ENCODE data around the gene PDIA3.
"Not testable (repeated sequence)": the region's sequence is repeated elsewhere in the genome, so short reads cannot be mapped to it uniquely, and the experiment has no call there.

The PDIA3 gene

DNA sequence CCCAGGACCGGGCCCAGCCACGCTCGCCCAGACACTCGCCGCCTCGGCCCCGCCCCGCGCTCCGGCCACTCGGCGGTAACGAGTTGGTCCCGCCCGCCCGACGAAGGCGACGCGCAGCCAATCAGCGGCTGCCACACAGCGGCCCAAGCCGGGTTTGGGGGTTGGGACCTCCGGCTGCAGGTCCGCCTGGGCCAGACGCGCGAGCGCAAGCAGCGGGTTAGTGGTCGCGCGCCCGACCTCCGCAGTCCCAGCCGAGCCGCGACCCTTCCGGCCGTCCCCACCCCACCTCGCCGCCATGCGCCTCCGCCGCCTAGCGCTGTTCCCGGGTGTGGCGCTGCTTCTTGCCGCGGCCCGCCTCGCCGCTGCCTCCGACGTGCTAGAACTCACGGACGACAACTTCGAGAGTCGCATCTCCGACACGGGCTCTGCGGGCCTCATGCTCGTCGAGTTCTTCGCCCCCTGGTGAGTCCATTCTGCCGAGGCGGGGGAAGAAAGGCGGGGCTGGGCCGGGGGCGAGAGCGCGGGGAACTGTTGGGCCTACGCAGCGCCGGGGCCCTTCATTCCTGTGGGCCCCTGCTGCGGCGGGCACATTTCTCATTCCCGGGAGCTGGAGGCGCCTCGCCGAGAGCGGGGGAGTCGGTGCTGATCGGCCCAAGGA is at the start of gene PDIA3:
Gene PDIA3 (plus strand): TSS at position 194 of the 658 bp plus-strand sequence. CDS start 102 bp downstream, at position 296.
- peak; percentile 86 for DNase-seq

- DNase-seq: no peak
Measured at GRCh38 chr15:43702174-43702573, 44.1 kb upstream of the PDIA3 start.

DNA sequence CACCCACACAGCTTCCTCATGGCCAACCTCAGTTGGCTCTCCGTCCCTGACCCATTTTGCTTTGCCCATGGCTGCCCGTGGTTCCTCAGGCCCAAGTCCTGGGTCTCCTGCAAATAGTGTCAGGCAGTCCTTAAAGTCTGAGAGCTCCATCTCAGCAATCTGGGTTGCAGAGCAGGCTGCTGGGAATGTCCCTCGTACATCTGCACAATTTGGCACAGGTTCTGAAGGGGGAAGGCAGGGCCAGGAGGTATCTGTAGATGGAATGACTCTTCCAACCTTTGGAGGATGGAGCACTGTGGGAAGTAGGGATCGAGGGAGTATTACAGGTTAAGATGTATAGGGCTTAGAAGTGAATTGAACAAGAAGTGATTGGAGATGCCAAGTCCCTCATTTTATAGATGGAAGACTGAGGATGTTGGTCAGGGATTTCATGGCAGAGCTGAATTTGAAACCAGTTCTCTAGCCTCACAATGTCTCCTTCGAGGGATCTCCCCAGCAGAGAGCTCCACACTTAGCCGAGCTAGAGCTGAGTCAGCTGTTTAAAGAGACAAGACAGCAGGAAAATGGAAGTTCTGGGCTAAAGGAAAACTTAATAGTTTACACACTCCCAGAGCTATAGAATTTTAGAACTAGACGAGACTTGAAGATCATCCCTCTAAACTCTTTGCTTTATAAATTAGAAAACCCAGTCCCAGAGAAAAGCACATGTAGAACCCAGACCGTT is 43.4 kb upstream of the PDIA3 start:
- no peak for DNase-seq

- DNase-seq: not testable (repeated sequence)
Measured at GRCh38 chr15:43710431-43711131, 35.7 kb upstream of the PDIA3 start.

DNA sequence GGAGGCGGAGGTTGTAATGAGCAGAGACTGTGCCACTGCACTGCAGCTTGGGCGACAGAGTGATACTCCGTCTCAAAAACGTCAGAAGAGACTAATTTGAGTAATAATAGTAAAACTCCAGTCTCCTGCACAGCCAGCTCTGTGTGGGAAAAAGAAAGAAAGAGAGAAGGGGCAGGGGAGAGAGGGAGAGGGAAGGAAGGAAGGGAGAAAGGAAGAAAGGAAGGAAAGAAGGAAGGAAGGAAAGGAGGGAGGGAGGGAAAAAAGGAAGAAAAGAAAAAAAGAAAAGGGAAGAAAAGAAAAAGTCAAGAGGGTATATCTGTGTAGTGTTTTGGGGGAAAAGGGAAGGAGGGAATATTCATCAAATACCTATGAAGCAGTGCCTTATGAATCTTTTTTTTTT is 23.1 kb upstream of the PDIA3 start:
- DNase-seq: no peak

GRCh38 chr15:43726306-43726705 is 19.9 kb upstream of the PDIA3 start:
- DNase-seq: not testable (repeated sequence)

DNA sequence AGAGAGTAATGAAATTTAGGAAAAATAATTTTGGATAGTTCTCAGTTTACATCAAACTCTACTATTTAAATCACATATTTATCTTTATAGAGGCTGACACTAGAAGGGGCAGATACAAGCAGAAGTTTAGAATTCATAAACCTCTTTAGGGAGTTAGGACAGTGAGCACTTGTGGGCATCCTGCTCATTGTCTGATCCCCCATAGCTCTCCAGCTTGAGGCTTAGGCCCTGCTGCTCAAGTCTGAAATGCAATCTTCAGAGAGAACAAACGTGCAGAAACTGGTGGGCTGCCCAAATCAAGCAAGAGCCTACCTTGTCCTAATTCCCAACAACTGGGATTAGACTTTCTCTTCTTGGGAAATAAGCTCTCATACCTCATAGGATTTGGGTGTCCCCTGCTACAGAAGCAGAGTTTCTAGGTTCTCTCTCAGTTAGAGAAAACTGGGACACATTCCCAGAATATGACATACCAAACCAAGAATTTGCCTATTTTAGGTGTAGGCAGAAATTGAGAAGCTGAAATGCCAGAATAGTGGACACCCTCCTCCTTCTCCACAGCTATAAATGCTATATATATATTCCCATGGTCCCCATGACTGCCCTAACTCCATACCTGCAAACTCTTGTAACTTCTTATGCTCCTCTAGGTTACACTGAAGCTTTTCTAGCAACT is 18.0 kb upstream of the PDIA3 start:
- DNase-seq: not testable (repeated sequence)

DNA sequence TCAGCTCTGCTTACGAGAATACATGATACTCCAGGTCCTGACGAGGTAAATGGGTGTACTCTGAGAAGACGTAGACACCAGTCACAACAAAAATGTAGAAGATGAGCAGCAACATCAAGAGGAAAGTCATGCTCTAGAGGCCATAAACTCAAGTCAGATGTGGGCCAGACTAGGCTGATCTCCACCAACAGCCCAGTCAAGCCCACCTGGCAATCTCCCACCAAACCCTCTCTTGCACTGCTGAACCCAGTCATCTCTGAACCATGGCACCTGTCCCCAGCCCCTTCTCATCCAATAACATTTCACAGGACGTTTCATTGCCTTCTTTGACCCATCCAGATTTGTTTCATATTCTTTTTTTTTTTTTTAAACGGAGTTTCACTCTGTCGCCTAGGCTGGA is 10.8 kb upstream of the PDIA3 start:
- no peak for DNase-seq

GRCh38 chr15:43746903-43747309 is 668 bp downstream of the PDIA3 start:
- DNase-seq: peak; percentile 32

DNA sequence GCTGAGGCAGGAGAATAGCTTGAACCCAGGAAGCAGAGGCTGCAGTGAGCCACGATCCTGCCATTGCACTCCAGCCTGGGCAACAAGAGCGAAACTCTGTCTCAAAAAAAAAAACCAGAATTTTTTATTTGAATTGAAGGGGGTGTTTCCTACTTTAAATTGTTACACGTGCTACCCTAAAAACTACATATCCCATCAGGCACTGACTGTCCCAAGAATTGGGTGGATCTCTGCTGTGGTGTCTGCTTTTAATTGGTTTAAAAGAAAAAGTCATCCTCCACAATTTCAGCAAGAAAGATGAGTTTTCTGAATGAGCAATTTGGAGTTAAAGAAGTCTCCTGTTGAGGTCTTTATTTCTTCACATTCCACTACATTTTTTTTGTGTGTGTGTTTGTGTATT is 2.1 kb downstream of the PDIA3 start:
- DNase-seq: no peak

DNA sequence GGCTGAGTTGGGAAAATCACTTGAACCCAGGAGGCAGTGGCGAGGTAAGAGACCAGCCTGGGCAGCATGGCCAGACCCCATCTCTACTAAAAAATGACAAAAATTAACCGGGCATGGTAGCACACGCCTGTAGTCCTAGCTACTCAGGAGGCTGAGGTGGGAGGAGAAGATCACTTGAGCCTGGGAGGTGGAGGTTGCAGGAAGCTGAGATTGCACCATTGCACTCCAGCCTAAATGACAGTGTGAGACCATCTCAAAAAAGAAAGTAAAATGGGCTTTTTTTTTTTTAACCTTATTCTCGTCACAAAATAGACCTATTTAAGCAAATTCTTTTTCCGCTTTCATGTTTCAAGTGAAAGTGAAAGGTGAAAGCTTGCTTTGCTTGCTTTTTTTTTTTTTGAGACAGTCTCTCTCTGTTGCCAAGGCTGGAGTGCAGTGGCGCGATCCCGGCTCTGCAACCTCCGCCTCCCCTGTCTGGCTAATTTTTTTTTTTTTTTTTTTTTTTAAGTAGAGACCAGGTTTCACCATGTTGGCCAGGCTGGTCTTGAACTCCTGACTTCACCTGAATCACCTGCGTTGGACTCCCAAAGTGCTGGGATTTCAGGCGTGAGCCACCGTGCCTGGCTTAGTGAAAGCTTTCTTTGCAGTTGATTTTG is 3.6 kb downstream of the PDIA3 start:
- peak; percentile 54 for DNase-seq

DNA sequence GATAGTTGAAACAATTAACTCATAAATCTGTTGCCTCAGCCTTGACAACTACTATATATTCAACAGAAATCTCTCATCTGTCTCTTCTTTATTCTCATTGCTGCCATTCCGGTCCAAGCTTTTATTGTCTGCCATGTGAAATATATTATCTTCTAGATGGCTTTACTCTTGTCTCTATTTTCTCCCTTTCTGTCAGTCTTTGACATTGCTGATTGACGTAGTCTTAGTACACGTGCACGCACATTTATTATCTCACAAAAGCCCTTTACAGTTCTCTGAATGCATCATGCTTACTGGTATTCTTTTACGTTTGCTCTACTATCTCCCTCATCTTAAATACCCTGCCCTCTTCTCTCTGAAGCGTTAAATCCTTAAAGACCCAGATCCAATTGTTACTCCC is 5.6 kb downstream of the PDIA3 start:
- DNase-seq: no peak

GRCh38 chr15:43762824-43763223 is 16.6 kb downstream of the PDIA3 start:
- no peak for DNase-seq

GRCh38 chr15:43763819-43764446 is 17.7 kb downstream of the PDIA3 start:
- no peak for DNase-seq

- peak; percentile 76 for DNase-seq
Measured at GRCh38 chr15:43769584-43770228, 23.5 kb downstream of the PDIA3 start.

- no peak for DNase-seq
Measured at GRCh38 chr15:43771816-43772215, 25.6 kb downstream of the PDIA3 start.

GRCh38 chr15:43772624-43773023 is 26.4 kb downstream of the PDIA3 start:
- DNase-seq: no peak

- no peak for DNase-seq
Measured at GRCh38 chr15:43774062-43774461, 27.8 kb downstream of the PDIA3 start.

DNA sequence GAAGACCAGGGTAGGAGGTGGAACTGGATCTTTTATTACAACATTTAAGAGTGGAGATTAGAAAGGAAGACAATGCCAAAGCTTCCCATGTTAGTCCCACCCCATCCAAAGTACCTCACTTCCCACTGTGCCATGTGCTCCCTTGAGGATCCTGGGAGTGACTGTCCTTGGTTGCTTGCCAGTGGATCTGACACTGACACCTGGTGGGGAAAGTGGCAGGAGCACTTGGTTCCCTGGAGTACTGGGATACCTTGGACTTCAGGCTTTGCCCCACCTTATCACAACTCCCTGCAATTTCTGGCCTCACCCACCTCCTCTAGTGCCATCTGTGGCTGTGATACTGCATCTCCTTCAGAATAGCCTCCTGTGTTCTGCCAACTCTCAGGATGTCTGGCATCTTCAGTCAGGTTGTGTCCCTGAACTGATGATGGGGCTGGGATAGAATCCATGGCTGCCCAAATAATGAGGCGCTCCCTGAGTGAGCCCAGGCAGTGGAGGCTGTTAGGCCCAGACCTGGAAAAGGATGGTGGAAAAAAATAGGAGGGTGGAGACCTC is 29.2 kb downstream of the PDIA3 start:
- no peak for DNase-seq

DNA sequence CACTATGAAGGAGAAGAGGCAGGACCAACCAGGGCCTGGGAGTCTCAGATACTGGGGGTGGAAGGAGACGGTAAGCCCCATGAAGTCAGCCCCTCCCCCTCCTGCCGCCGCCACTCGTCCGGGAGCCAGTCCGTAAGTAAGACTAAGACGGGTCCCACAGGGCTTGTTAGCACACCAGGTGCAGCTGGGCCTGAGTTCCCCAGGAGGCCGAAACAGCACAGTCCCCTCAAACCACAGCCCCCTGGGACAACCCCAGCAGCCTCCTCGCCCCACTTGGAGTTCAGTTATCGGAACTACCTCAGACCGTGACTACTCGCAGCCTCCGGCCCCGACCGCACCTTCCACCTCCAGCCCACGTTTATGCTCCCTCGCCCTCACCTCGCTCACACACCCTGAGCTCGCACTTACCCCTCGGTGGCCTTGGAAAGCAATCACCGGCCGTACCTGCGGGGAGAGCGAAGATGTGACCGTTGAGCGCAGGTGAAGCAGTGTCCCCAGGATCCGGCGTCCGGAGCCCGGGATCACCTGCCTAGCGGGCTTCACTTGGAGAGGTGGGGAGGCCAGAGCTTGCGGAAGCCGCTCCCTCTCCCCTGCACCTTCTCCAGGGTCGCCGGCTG is 30.0 kb downstream of the PDIA3 start:
- peak; percentile 22 for DNase-seq

DNA sequence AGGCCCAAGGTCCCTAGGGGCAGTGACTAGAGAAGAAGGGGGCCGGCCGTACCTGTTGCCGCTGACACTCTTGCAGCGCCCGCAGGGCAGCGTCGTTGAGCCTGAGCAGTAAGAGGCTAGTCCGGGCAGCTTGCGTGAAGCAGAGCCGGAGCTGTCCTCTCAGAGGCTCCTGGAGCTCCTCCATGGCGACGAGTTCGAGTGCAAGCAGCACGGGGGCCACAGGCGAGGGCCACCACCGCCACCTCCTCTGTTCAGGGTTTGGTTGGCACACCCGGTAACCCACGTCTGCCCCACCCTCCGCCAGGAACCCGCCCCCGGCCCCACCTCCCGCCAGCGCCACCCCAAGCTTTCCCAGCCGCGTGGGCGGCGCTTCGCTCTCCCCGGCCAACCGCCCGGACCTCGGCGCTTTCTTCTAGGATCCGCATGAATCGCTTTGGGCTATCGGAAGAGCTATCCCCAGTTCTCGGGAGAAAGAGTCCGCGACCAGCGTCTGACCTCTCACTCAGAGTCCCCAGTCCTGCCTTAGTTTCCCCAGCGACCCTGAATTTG is 30.6 kb downstream of the PDIA3 start, which contains the start of gene ELL3:
Gene ELL3 (minus strand): TSS at position 249 of the 549 bp plus-strand sequence. CDS start 65 bp downstream, at position 184.
- peak; percentile 91 for DNase-seq

Measured in CD4-positive, alpha-beta T cell treated with Interleukin-6 for 4 hours (primary cell).